ENCODE data around the gene RING1. TPM values are rescaled to one million over a fixed set of nuclear protein-coding genes. Genes with fewer than 3 reads are reported as not detected.

RING1 gene
- total and polyA plus RNA-seq, 12 donors, result 26.5 to 35.1 (median 28.3) TPM

DNA sequence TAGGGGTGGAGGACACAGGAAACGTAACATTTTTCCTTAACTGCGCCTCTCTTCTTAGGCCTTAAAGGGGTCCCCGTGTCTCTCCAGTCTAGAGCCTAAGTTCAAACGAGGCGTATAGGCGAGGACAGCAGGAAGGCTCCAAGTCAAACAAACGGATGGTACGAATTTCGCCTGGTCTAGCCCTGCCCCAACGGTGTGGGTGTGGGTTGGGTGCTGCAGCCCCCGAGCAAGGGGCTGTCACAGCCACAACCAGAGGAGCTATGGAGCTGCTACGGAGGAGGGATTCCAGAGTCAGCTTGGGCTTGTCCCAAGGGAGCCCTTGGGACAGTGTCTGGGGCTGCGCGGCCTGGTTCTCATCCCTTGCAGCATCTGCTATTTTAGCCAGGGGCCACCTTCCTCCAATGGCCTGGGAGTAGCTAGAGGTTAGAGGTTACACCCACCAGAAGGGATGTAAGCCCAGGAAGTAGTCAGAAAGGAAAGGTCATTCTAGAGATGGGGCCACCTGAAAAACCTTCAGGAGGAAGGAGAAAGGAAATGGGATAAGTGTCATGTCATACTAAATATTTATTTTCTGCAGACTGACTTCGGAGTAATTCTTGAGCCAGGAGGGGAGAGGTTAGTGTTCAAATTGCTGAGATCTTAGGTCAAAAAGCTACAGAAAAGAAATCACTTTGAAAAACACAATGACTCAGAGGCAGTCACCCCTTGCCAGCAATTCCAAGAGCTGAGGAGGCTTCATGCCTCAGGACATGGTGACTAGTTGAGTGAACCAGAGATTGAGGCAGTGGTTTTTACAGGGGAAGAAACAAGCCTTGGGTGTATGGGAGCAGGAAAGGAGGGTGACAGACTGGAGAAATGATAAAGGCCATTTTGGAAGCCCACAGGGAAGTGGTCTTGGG lies 41.7 kb downstream of the RING1 start:
- intact Hi-C loops (cut with DNase I), result loop anchor here (1.0 to 10.0 kb wide), 18 partner anchors 38 to 356 kb away; partner anchors contain the start of genes RXRB (in 3 of the 10), SLC39A7 (in 3 of the 10), HSD17B8 (in 2 of the 10) and HLA-DOA (in 1 of the 10)
- Histone ChIP-seq H3K4me1 (peaks cover 7 to 33% (median 22%) of the 10 kb centered on the region in 9 donors), H3K27me3 (peaks cover 0 to 9% (median 0%) of the 10 kb centered on the region in 7 donors), H3K36me3 (peaks cover 0 to 42% (median 8%) of the 10 kb centered on the region in 9 donors), H3K27ac (peak overlapping the region; percentile 82 to 96 (median 92)), H3K4me3 (peak overlapping the region; percentile 22 to 76 (median 61)), H3K9me3 (no peaks in the 10 kb centered on the region)
- DNase-seq (peak; percentile 17 to 27), ATAC-seq (peak in 5 of 8 donors; percentile 0 to 21 (median 2))
- TF ChIP-seq, protein P1, sequence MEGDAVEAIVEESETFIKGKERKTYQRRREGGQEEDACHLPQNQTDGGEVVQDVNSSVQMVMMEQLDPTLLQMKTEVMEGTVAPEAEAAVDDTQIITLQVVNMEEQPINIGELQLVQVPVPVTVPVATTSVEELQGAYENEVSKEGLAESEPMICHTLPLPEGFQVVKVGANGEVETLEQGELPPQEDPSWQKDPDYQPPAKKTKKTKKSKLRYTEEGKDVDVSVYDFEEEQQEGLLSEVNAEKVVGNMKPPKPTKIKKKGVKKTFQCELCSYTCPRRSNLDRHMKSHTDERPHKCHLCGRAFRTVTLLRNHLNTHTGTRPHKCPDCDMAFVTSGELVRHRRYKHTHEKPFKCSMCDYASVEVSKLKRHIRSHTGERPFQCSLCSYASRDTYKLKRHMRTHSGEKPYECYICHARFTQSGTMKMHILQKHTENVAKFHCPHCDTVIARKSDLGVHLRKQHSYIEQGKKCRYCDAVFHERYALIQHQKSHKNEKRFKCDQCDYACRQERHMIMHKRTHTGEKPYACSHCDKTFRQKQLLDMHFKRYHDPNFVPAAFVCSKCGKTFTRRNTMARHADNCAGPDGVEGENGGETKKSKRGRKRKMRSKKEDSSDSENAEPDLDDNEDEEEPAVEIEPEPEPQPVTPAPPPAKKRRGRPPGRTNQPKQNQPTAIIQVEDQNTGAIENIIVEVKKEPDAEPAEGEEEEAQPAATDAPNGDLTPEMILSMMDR (IDR thresholded peaks at IDR 0.05), result no peak
- 12 to 16% methylated on average over 15 of the region's 15 CpGs for WGBS, 2 donors

DNA sequence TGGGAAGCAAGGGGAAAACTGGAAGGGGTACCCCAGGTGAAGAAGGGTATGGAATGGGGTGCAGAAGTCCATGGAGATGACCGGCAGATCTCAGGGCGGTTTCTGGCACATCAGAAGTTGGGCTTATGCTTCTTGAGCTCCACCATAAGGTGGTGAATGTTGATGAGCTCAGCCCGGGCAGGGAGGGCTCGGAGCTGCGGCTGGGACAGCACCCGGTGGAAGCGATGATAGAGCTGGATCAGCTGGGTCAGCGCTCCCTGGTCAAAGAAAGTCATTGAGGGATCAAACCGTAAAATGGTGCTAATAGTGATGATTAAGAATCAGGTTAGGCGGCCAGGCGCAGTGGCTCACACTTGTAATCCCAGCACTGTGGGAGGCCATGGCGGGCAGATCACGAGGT lies 42.4 kb downstream of the RING1 start:
- H3K9me3 ChIP-seq, result no peaks in the 10 kb centered on the region
- H3K27me3 ChIP-seq, result peaks cover 0 to 5% (median 0%) of the 10 kb centered on the region in 7 donors
- intact Hi-C loops (cut with DNase I), result no loop called here
- H3K4me3 ChIP-seq, result no peak overlapping the region
- peak overlapping the region in 4 of 10 donors; percentile 90 to 96 (median 92) for H3K27ac ChIP-seq
- 92 to 99% methylated on average over 13 of the region's 13 CpGs for WGBS, 2 donors
- peaks cover 7 to 33% (median 22%) of the 10 kb centered on the region in 9 donors for H3K4me1 ChIP-seq
- no peak for DNase-seq
- peaks cover 0 to 50% (median 8%) of the 10 kb centered on the region in 9 donors for H3K36me3 ChIP-seq
- no peak for ATAC-seq
- TF ChIP-seq, protein P1 (IDR thresholded peaks at IDR 0.05), result no peak

DNA sequence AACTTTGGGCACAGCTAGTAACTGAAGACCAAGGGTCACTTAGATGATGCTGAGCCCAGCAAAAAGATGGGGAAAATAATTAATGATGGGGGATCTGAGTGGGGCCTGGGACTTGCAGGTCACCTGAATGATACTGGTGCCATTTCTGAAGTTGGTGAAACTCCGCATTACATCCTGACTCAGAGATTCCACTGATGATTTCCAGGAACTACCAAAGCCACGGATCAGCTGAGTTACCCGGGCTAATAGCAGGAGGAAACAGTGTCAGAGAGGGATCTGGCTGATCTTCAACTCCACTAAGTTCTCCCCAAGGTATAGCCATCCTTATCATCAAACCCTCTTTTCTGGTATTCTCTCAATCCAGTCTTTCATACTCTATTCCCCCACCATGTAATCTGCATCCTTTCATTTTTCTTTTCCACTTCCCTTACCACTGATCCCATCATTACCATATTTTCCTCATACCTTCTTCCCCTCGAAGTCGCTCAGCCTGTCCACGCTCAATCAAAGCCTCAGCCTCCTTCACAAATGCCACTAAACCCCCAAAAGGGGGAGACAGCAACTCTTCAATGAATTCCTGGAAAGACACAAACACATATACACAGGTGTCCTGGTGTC lies 43.2 kb downstream of the RING1 start:
- Histone ChIP-seq H3K9me3 (peaks cover 0 to 1% (median 0%) of the 10 kb centered on the region in 11 donors), H3K36me3 (peaks cover 0 to 56% (median 8%) of the 10 kb centered on the region in 9 donors), H3K4me3 (no peak overlapping the region), H3K4me1 (peaks cover 7 to 33% (median 22%) of the 10 kb centered on the region in 9 donors), H3K27me3 (peaks cover 0 to 5% (median 0%) of the 10 kb centered on the region in 7 donors), H3K27ac (no peak overlapping the region)
- TF ChIP-seq, protein P1 (IDR thresholded peaks at IDR 0.05), result no peak
- 84 to 87% methylated on average over 6 of the region's 6 CpGs for WGBS, 2 donors
- intact Hi-C loops (cut with DNase I), result no loop called here
- no peak for ATAC-seq
- no peak for DNase-seq

DNA sequence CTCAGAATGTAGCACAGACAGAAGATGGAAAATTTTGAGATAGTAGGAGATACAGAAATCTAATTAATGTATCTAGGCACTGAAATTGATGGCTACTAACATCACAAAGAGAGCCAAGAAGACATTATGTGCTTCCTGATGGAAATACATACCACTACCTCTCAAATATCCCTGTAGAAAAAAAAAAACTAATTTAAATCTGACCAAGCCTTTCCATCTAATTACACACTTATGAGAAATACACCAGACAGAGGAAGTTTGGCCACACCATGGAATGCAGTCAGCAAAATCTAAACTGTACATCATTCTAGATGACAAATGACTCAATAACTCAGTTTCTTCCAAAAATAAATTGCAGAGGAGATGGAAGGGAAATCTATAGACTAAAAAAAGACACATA lies 44.5 kb downstream of the RING1 start:
- Histone ChIP-seq H3K4me3 (no peak overlapping the region), H3K4me1 (peaks cover 7 to 31% (median 22%) of the 10 kb centered on the region in 9 donors), H3K27me3 (no peaks in the 10 kb centered on the region), H3K36me3 (peaks cover 0 to 68% (median 8%) of the 10 kb centered on the region in 9 donors), H3K27ac (no peak overlapping the region), H3K9me3 (peaks cover 0 to 7% (median 0%) of the 10 kb centered on the region in 11 donors)
- no peak for ATAC-seq
- TF ChIP-seq, protein P1 (IDR thresholded peaks at IDR 0.05), result no peak
- intact Hi-C loops (cut with DNase I), result no loop called here
- DNase-seq, result no peak

Measured in heart right ventricle (tissue), 16 donors.